HepG2 (cell line): Measurements from ENCODE around the gene EXOC7. TPM values are rescaled to one million over a fixed set of nuclear protein-coding genes. Genes with fewer than 3 reads are reported as not detected.

ENCODE experiments used
- AHR ChIP-seq: IDR thresholded peaks from 2 replicates; pipeline ENCODE4 v1.6.1; 2018; ENCODE audit warnings: missing genetic modification reagents, missing compliant biosample characterization
- CREM ChIP-seq, 2 experiments: sonication (generic) in 1 of 2; formaldehyde crosslinking in 1 of 2; IDR thresholded peaks; 2 replicates each; pipeline versions ENCODE4 v1.4.0 to v1.6.1; 2016 to 2020; ENCODE audit warnings: antibody characterized with exemption in 1 of 2, mild to moderate bottlenecking in 1 of 2, missing genetic modification reagents in 1 of 2
- DNMT1 ChIP-seq: sonication (generic); formaldehyde crosslinking; IDR thresholded peaks from 2 replicates; pipeline ENCODE4 v1.5.1; 2020; ENCODE audit warnings: mild to moderate bottlenecking, missing genetic modification reagents
- DZIP1 ChIP-seq: sonication (generic); formaldehyde crosslinking; IDR thresholded peaks from 2 replicates; pipeline ENCODE4 v1.5.0; 2020; ENCODE audit warnings: mild to moderate bottlenecking, missing genetic modification reagents
- GTF3A ChIP-seq: sonication (generic); formaldehyde crosslinking; conservative IDR thresholded peaks from 2 replicates; pipeline ENCODE4 v1.4.0; 2020; ENCODE audit warnings: mild to moderate bottlenecking, missing genetic modification reagents
- HNRNPL ChIP-seq: fragments of 200-400 bp; formaldehyde crosslinking; IDR thresholded peaks from 2 replicates; pipeline ENCODE4 v1.6.1; 2017; ENCODE audit warnings: mild to moderate bottlenecking, low read depth, low read length
- HOXA3 ChIP-seq: sonication (generic); formaldehyde crosslinking; IDR thresholded peaks from 2 replicates; pipeline ENCODE4 v1.5.0; 2020; ENCODE audit warnings: missing genetic modification reagents
- SIN3A ChIP-seq: IDR thresholded peaks from 2 replicates; pipeline ENCODE4 v1.6.1; 2011; ENCODE audit warnings: low read depth, mild to moderate bottlenecking, control low read depth, low read length, borderline replicate concordance
- SMYD3 ChIP-seq: sonication (generic); formaldehyde crosslinking; IDR thresholded peaks from 2 replicates; pipeline ENCODE4 v1.8.1; 2023; ENCODE audit warnings: mild to moderate bottlenecking, missing genetic modification reagents
- TRIM24 ChIP-seq: sonication (generic); formaldehyde crosslinking; IDR thresholded peaks from 2 replicates; pipeline ENCODE4 v1.8.0; 2022; ENCODE audit warnings: mild to moderate bottlenecking, missing genetic modification reagents
- ZFY ChIP-seq: sonication (generic); formaldehyde crosslinking; IDR thresholded peaks from 2 replicates; pipeline ENCODE4 v1.4.0; 2020; ENCODE audit warnings: missing genetic modification reagents
- ZNF235 ChIP-seq: sonication (generic); formaldehyde crosslinking; IDR thresholded peaks from 2 replicates; pipeline ENCODE4 v1.8.1; 2023; ENCODE audit warnings: mild to moderate bottlenecking, missing genetic modification reagents, borderline replicate concordance
- ZNF383 ChIP-seq: sonication (generic); formaldehyde crosslinking; IDR thresholded peaks from 2 replicates; pipeline ENCODE4 v1.4.0; 2020; ENCODE audit warnings: missing genetic modification reagents, mild to moderate bottlenecking, borderline replicate concordance
- ZNF44 ChIP-seq: sonication (generic); formaldehyde crosslinking; IDR thresholded peaks from 2 replicates; pipeline ENCODE4 v1.5.1; 2020; ENCODE audit warnings: mild to moderate bottlenecking, missing genetic modification reagents
- ZNF468 ChIP-seq: sonication (generic); formaldehyde crosslinking; IDR thresholded peaks from 2 replicates; pipeline ENCODE4 v1.8.0; 2022; ENCODE audit warnings: mild to moderate bottlenecking, moderate library complexity, missing genetic modification reagents
- ZNF510 ChIP-seq: sonication (generic); formaldehyde crosslinking; IDR thresholded peaks from 2 replicates; pipeline ENCODE4 v1.4.0; 2020; ENCODE audit warnings: low read depth, mild to moderate bottlenecking, missing genetic modification reagents
- ZNF550 ChIP-seq: sonication (generic); formaldehyde crosslinking; IDR thresholded peaks from 2 replicates; pipeline ENCODE4 v1.4.0; 2020; ENCODE audit warnings: mild to moderate bottlenecking, missing genetic modification reagents, borderline replicate concordance
- ZNF709 ChIP-seq: sonication (generic); formaldehyde crosslinking; IDR thresholded peaks from 2 replicates; pipeline ENCODE4 v1.5.0; 2020; ENCODE audit warnings: mild to moderate bottlenecking, missing genetic modification reagents
- ZNF761 ChIP-seq: sonication (generic); formaldehyde crosslinking; conservative IDR thresholded peaks from 2 replicates; pipeline ENCODE4 v1.4.0; 2020; ENCODE audit warnings: mild to moderate bottlenecking, missing genetic modification reagents
- polyA plus RNA-seq, 8 experiments: library from polyadenylated mRNA; depleted of rRNA in 3 of 8; stranded (reverse) in 7 of 8; unstranded in 1 of 8; fragments of >200 nt; fragmentation: Illumina TruSeq in 4 of 8; extraction: Trizol in 4 of 8; gene quantifications; 2 replicates each; pipeline versions ENCODE4 v1.2.1 to v1.2.3, GENCODE V29; 2011 to 2016; ENCODE audit warnings: low read depth in 4 of 8, missing spikeins in 1 of 8, mixed read lengths in 1 of 8; ENCODE audit not compliant: insufficient read depth in 1 of 8
- total RNA-seq, 5 experiments: library from RNA; depleted of rRNA; stranded (reverse); fragments of >200 nt; fragmentation: Illumina TruSeq; extraction: Trizol; gene quantifications; 2 replicates each; pipeline ENCODE4 v1.2.3, GENCODE V29; 2016; ENCODE audit warnings: low read depth in 1 of 5
- TF ChIP-seq, protein P1 (sequence below): sonication (generic); formaldehyde crosslinking; IDR thresholded peaks from 2 replicates; pipeline ENCODE4 v1.4.0; 2020; ENCODE audit warnings: mild to moderate bottlenecking, missing genetic modification reagents

EXOC7 gene
- total and polyA plus RNA-seq, 2 of the 13 experiments (the other 11 are each of a cell fraction or from before 2014, with no cell fraction given) = 86.9 to 116 TPM

- TF ChIP-seq DZIP1 (CRISPR knock-in tag) = no peak
- no peak for TF ChIP-seq ZNF235 (CRISPR knock-in tag)
- TF ChIP-seq AHR = peak; percentile 51; the same call in 1 of the 2 replicates
- no peak for TF ChIP-seq ZNF383
- TF ChIP-seq ZNF550 (CRISPR knock-in tag) = no peak
- TF ChIP-seq GTF3A = no peak
- TF ChIP-seq ZNF510 = no peak
- no peak for TF ChIP-seq CREM (IDR thresholded peaks at IDR 0.05)
- TF ChIP-seq CREM (CRISPR knock-in tag; IDR thresholded peaks at IDR 0.05) = no peak
- TF ChIP-seq ZNF44 = no peak
- TF ChIP-seq ZFY = peak; percentile 43
- TF ChIP-seq SMYD3 (CRISPR knock-in tag) = no peak
- no peak for TF ChIP-seq DNMT1 (CRISPR knock-in tag)
- TF ChIP-seq HOXA3 (CRISPR knock-in tag) = peak; percentile 68
- TF ChIP-seq ZNF468 (CRISPR knock-in tag) = no peak
- TF ChIP-seq, protein P1, sequence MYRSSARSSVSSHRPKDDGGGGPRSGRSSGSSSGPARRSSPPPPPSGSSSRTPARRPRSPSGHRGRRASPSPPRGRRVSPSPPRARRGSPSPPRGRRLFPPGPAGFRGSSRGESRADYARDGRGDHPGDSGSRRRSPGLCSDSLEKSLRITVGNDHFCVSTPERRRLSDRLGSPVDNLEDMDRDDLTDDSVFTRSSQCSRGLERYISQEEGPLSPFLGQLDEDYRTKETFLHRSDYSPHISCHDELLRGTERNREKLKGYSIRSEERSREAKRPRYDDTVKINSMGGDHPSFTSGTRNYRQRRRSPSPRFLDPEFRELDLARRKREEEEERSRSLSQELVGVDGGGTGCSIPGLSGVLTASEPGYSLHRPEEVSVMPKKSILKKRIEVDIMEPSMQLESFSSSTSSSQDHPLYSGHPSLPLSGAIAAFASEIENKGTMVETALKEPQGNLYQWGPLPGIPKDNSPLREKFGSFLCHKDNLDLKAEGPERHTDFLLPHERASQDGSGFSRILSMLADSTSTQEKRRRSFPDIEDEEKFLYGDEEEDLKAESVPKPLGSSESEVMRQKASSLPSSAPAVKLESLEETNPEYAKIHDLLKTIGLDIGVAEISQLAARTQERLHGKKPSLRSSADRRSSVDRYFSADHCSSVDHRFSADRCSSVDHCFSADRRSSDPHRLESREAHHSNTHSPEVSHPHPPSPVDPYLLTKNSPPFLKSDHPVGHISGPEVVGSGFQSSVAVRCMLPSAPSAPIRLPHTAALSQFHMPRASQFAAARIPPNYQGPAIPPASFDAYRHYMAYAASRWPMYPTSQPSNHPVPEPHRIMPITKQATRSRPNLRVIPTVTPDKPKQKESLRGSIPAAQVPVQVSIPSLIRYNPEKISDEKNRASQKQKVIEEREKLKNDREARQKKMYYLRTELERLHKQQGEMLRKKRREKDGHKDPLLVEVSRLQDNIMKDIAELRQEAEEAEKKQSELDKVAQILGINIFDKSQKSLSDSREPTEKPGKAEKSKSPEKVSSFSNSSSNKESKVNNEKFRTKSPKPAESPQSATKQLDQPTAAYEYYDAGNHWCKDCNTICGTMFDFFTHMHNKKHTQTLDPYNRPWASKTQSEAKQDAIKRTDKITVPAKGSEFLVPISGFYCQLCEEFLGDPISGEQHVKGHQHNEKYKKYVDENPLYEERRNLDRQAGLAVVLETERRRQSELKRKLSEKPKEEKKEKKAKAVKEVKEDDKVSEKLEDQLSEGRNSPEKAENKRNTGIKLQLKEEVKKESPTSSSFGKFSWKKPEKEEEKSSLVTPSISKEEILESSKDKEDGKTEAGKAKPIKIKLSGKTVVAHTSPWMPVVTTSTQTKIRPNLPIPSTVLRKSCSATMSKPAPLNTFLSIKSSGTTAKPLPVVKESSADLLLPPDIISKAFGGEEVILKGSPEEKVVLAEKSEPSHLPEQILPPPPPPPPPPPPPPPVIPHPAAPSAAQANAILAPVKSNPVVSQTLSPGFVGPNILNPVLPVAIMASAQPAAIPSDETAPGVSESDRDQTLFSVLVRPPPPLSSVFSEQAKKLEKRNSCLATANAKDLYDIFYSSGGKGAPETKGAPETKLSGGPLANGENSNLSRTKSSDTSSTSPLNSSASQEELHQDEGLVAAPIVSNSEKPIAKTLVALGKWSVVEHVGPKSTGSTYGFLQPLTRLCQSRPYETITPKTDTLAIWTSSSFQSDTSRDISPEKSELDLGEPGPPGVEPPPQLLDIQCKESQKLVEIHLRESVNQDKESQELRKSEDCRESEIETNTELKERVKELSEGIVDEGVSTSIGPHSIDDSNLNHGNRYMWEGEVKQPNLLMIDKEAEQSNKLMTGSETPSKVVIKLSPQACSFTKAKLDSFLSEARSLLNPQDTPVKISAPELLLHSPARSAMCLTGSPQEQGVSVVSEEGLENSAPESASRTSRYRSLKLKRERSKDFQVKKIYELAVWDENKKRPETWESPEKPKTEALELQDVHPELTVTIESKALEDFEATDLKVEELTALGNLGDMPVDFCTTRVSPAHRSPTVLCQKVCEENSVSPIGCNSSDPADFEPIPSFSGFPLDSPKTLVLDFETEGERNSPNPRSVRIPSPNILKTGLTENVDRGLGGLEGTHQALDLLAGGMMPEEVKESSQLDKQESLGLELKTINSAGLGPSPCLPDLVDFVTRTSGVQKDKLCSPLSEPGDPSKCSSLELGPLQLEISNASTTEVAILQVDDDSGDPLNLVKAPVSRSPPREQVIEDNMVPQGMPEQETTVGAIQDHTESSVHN (CRISPR knock-in tag) = no peak
- TF ChIP-seq ZNF761 (CRISPR knock-in tag) = 0 out of 2 replicates have a peak, but pooled peaks have one; percentile 23
- TF ChIP-seq HNRNPL = peak; percentile 99
- TF ChIP-seq TRIM24 (CRISPR knock-in tag) = no peak
- TF ChIP-seq ZNF709 (CRISPR knock-in tag) = peak; percentile 68
- no peak for TF ChIP-seq SIN3A
Observed at GRCh38 chr17:76032073-76032779, 71.4 kb downstream of the EXOC7 start (continued).
